MV-4-11 (cell line): ENCODE data around the gene ANO2.

ENCODE experiments used
- DNase-seq: peaks from one replicate; lab custom pipeline; 2025; lab: John Stamatoyannopoulos, UW

The ANO2 gene

DNA sequence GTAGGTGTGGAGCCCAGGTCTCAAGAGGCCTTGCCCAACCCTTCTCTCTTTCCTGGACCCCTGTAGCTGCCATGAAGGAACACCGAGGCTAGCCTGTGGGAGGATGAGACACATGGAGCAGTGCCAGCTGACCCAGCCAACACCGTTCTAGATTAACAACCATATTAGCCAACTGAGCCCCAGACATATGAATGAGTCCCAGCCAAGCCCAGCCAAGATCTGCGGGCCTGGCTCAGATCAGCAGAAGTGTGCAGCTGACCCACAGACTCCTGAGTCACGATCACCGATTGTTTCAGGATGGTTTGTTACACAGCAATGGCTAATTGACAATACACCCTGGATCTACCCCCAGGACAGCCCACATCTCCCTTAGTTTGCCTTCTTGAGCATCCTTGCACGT is 431.0 kb downstream of the ANO2 start:
- DNase-seq, result no peak

DNA sequence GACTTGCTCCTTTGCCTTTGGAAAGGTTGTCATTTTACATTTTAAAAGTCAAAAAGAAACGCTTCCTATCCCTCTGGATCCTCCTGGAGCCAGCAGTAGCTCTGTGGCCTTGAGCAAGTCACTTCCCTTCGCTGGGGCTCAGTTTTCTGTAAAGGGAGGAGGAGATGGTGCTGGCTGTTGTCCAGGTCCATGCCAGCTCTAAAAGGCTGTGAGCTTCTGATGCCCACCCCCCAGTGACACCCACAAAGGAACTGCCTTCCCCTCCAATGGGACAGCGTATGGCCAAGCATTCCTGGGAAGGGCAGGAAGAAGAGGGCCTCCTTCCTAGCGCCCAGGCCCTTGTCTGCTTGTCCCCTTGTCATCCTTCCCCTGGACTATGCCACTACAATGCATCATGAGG is 431.7 kb downstream of the ANO2 start:
- DNase-seq, result no peak
